K562 (cell line): Measurements from ENCODE around the gene CASP9. TPM values are rescaled to one million over a fixed set of nuclear protein-coding genes. Genes with fewer than 3 reads are reported as not detected.

Source experiments
- CCAR2 ChIP-seq: fragments of 200-400 bp; formaldehyde crosslinking; IDR thresholded peaks from 2 replicates; pipeline ENCODE4 v1.6.1; 2017; ENCODE audit warnings: mild to moderate bottlenecking, low read depth, low read length
- KDM1A ChIP-seq, 2 experiments: fragments of 450-650 bp; IDR thresholded peaks; 2 replicates each; pipeline ENCODE4 v1.6.1; 2016; ENCODE audit warnings: mild to moderate bottlenecking in 2 of 2
- LARP7 ChIP-seq: fragments of 450-650 bp; IDR thresholded peaks from 2 replicates; pipeline ENCODE4 v1.6.1; 2016
- NBN ChIP-seq: fragments of 450-650 bp; IDR thresholded peaks from 2 replicates; pipeline ENCODE4 v1.6.1; 2016; ENCODE audit warnings: low read depth, mild to moderate bottlenecking
- PHF21A ChIP-seq: fragments of 450-650 bp; IDR thresholded peaks from 2 replicates; pipeline ENCODE4 v1.6.1; 2017; ENCODE audit warnings: low read depth, borderline replicate concordance
- RBM17 ChIP-seq: fragments of 200-400 bp; formaldehyde crosslinking; IDR thresholded peaks from 2 replicates; pipeline ENCODE4 v1.6.1; 2017; ENCODE audit warnings: low read depth, mild to moderate bottlenecking, low read length, borderline replicate concordance
- SIN3A ChIP-seq, 2 experiments: fragments of 150-350 bp in 1 of 2; IDR thresholded peaks; 2 replicates each; pipeline ENCODE4 v1.6.1; 2011 to 2016; ENCODE audit warnings: borderline replicate concordance in 2 of 2, low read depth in 2 of 2, low read length in 2 of 2, mild to moderate bottlenecking in 2 of 2, moderate library complexity in 2 of 2; ENCODE audit not compliant: control insufficient read depth in 1 of 2
- SMARCA5 ChIP-seq: fragments of 450-650 bp; IDR thresholded peaks from 2 replicates; pipeline ENCODE4 v1.6.1; 2016
- ZNF561 ChIP-seq: fragments of 450-650 bp; formaldehyde crosslinking; conservative IDR thresholded peaks from 2 replicates; pipeline ENCODE4 v1.4.0; 2020; ENCODE audit warnings: mild to moderate bottlenecking, moderate library complexity
- polyA plus RNA-seq, 8 experiments: library from polyadenylated mRNA; depleted of rRNA in 4 of 8; stranded (reverse) in 5 of 8; unstranded in 3 of 8; fragments of >200 nt; fragmentation: Nextera tagmentation in 2 of 8; fragmentation: Illumina TruSeq in 1 of 8; extraction: Ambion mirVana in 2 of 8; extraction: Trizol in 1 of 8; gene quantifications; 2 replicates each; pipeline versions ENCODE4 v1.2.1 to v1.2.3, GENCODE V29; 2011 to 2014; ENCODE audit warnings: inconsistent platforms in 1 of 8, missing spikeins in 1 of 8
- total RNA-seq, 7 experiments: library from RNA; depleted of rRNA in 6 of 7; stranded (reverse); fragments of >200 nt in 6 of 7; fragmentation: Illumina TruSeq in 2 of 7; extraction: Trizol in 2 of 7; gene quantifications; 2 replicates each; pipeline versions ENCODE4 v1.2.1 to v1.2.3, GENCODE V29; 2011 to 2021; ENCODE audit warnings: low replicate concordance in 1 of 7
- TF ChIP-seq, protein P1 (sequence below): fragments of 250-450 bp; sonication (Bioruptor Pico); IDR thresholded peaks from 2 replicates; pipeline ENCODE4 v1.4.0; 2020
- TF ChIP-seq, protein P2 (sequence below): sonication (generic); formaldehyde crosslinking; IDR thresholded peaks from 2 replicates; pipeline ENCODE4 v1.9.0; 2022; ENCODE audit warnings: mild to moderate bottlenecking, missing genetic modification reagents
- TF ChIP-seq, protein P3 (sequence below): fragments of 450-650 bp; formaldehyde crosslinking; IDR thresholded peaks from 2 replicates; pipeline ENCODE4 v1.4.0; 2022; ENCODE audit warnings: mild to moderate bottlenecking, moderate library complexity

The CASP9 gene
- total and polyA plus RNA-seq, 9 of the 15 experiments (the other 6 are each of a cell fraction or from before 2014, with no cell fraction given): 10.8 to 54.1 (median 30.7) TPM

DNA sequence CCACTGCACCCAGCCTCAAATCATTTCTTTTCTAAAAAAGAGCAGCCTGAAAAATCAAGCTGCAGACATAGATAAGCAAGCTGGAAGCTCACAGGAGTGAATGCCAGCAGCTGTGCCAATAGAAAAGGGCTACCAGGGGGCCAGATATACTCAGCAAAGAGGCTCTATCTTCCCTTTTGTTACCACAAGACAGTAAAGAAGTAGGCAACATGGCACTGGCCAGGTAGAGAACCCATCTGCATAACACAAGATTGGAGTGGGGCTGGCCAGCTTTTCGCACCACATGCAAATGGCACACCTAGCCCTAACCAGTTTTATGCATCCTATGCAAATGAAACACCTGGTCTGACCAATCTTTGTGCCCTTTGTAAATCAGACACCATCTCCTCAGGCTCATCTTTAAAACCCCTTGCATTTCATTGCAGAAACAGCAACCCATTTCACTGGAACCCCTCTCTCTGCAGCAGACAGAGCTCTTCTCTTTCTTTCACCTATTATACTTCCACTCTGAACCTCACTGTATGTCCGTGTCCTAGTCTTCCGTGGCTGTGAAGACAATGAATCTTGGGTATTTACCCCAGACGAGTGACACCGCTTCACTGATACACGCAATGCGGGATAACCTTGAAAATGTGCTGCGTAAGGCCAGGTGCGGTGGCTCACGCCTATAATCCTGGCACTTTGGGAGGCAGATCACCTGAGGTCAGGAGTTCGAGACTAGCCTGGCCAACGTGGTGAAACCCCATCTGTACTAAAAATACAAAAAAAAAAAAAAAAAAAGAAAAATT is 15.1 kb downstream of the CASP9 start (continued):
- TF ChIP-seq CCAR2 (no peak), LARP7 (no peak), NBN (no peak), KDM1A (IDR thresholded peaks at IDR 0.05) (peak; percentile 46 to 54; a peak in 3 of 4 replicates), SMARCA5 (no peak), ZNF561 (CRISPR knock-in tag) (no peak), RBM17 (no peak), SIN3A (IDR thresholded peaks at IDR 0.05; ENCODE audit: borderline replicate concordance in 2 of 2, control insufficient read depth in 1 of 2, low read depth in 2 of 2, low read length in 2 of 2) (no peak), PHF21A (no peak)
- TF ChIP-seq, protein P1, sequence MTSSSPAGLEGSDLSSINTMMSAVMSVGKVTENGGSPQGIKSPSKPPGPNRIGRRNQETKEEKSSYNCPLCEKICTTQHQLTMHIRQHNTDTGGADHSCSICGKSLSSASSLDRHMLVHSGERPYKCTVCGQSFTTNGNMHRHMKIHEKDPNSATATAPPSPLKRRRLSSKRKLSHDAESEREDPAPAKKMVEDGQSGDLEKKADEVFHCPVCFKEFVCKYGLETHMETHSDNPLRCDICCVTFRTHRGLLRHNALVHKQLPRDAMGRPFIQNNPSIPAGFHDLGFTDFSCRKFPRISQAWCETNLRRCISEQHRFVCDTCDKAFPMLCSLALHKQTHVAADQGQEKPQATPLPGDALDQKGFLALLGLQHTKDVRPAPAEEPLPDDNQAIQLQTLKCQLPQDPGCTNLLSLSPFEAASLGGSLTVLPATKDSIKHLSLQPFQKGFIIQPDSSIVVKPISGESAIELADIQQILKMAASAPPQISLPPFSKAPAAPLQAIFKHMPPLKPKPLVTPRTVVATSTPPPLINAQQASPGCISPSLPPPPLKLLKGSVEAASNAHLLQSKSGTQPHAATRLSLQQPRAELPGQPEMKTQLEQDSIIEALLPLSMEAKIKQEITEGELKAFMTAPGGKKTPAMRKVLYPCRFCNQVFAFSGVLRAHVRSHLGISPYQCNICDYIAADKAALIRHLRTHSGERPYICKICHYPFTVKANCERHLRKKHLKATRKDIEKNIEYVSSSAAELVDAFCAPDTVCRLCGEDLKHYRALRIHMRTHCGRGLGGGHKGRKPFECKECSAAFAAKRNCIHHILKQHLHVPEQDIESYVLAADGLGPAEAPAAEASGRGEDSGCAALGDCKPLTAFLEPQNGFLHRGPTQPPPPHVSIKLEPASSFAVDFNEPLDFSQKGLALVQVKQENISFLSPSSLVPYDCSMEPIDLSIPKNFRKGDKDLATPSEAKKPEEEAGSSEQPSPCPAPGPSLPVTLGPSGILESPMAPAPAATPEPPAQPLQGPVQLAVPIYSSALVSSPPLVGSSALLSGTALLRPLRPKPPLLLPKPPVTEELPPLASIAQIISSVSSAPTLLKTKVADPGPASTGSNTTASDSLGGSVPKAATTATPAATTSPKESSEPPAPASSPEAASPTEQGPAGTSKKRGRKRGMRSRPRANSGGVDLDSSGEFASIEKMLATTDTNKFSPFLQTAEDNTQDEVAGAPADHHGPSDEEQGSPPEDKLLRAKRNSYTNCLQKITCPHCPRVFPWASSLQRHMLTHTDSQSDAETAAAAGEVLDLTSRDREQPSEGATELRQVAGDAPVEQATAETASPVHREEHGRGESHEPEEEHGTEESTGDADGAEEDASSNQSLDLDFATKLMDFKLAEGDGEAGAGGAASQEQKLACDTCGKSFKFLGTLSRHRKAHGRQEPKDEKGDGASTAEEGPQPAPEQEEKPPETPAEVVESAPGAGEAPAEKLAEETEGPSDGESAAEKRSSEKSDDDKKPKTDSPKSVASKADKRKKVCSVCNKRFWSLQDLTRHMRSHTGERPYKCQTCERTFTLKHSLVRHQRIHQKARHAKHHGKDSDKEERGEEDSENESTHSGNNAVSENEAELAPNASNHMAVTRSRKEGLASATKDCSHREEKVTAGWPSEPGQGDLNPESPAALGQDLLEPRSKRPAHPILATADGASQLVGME (CRISPR knock-in tag): no peak
- TF ChIP-seq, protein P2, sequence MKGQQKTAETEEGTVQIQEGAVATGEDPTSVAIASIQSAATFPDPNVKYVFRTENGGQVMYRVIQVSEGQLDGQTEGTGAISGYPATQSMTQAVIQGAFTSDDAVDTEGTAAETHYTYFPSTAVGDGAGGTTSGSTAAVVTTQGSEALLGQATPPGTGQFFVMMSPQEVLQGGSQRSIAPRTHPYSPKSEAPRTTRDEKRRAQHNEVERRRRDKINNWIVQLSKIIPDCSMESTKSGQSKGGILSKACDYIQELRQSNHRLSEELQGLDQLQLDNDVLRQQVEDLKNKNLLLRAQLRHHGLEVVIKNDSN (CRISPR knock-in tag): no peak
- TF ChIP-seq, protein P3, sequence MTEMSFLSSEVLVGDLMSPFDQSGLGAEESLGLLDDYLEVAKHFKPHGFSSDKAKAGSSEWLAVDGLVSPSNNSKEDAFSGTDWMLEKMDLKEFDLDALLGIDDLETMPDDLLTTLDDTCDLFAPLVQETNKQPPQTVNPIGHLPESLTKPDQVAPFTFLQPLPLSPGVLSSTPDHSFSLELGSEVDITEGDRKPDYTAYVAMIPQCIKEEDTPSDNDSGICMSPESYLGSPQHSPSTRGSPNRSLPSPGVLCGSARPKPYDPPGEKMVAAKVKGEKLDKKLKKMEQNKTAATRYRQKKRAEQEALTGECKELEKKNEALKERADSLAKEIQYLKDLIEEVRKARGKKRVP (CRISPR knock-in tag): no peak
